Fibroblast of pulmonary artery (primary cell): ENCODE results near the gene HAAO.
A peak's percentile ranks its signal among the peaks of the same experiment; 100 is the strongest.

Source experiments
- DNase-seq: peaks from one replicate; pipeline ENCODE4 v3.0.0-alpha.2; 2010; ENCODE audit warnings: low read depth
- H3K4me3 ChIP-seq: replicated peaks from 2 replicates; pipeline ENCODE4 v1.5.1; 2011; ENCODE audit warnings: low read depth, mild to moderate bottlenecking, control low read depth, low read length, moderate library complexity
- CTCF ChIP-seq: IDR thresholded peaks from 2 replicates; pipeline ENCODE4 v1.5.1; 2011; ENCODE audit warnings: mild to moderate bottlenecking, control low read depth, low read length, inconsistent platforms; ENCODE audit errors: missing control alignments

HAAO gene

GRCh38 chr2:42813763-42814162 lies 21.4 kb upstream of the HAAO start:
- no peak overlapping the region for H3K4me3 ChIP-seq
- no peak for TF ChIP-seq CTCF
- no peak for DNase-seq

GRCh38 chr2:42812899-42813479 lies 20.6 kb upstream of the HAAO start:
- DNase-seq: peak; percentile 55
- TF ChIP-seq CTCF: peak; percentile 62
- no peak overlapping the region for H3K4me3 ChIP-seq

- H3K4me3 ChIP-seq: peak overlapping the region; percentile 55
- DNase-seq: peak; percentile 56
Observed at GRCh38 chr2:42810971-42811811, 18.8 kb upstream of the HAAO start.

GRCh38 chr2:42810121-42810970 lies 18.0 kb upstream of the HAAO start:
- no peak for TF ChIP-seq CTCF
- peak overlapping the region; percentile 55 for H3K4me3 ChIP-seq
- DNase-seq: peak; percentile 98

More at GRCh38 chr2:42810971-42811811, 18.8 kb upstream of the HAAO start:
- no peak for TF ChIP-seq CTCF

GRCh38 chr2:42809819-42810120 lies 17.4 kb upstream of the HAAO start:
- peak; percentile 7 for TF ChIP-seq CTCF
- H3K4me3 ChIP-seq: peak overlapping the region; percentile 55
- DNase-seq: peak; percentile 84

GRCh38 chr2:42809131-42809818 lies 16.9 kb upstream of the HAAO start:
- peak overlapping the region; percentile 55 for H3K4me3 ChIP-seq
- TF ChIP-seq CTCF: no peak
- no peak for DNase-seq
